PFSK-1 (cell line): ENCODE results near the gene AMER2.

Experiments
- FOXP2 ChIP-seq: optimal IDR thresholded peaks from 2 replicates; pipeline ENCODE3; 2011; ENCODE audit warnings: borderline replicate concordance, control low read depth, inconsistent platforms; ENCODE audit not compliant: insufficient read depth; ENCODE audit errors: extremely low read length, extremely low read depth
- POLR2AphosphoS5 ChIP-seq: IDR thresholded peaks from 2 replicates; pipeline ENCODE4 v1.6.1; 2012; ENCODE audit warnings: low read depth, mild to moderate bottlenecking, control low read depth, low read length, moderate library complexity
- SIN3A ChIP-seq: IDR thresholded peaks from 2 replicates; pipeline ENCODE4 v1.6.1; 2012; ENCODE audit warnings: mild to moderate bottlenecking, low read length, moderate library complexity, borderline replicate concordance; ENCODE audit not compliant: insufficient read depth
- TAF1 ChIP-seq: IDR thresholded peaks from 2 replicates; pipeline ENCODE4 v1.6.1; 2012; ENCODE audit warnings: low read length, control low read depth, borderline replicate concordance; ENCODE audit not compliant: insufficient read depth
- TF ChIP-seq, protein P1 (sequence below), 2 experiments: IDR thresholded peaks; 2 replicates each; pipeline versions ENCODE4 v1.6.1 to v1.8.0; 2011 to 2012; ENCODE audit warnings: low read depth in 2 of 2, low read length in 2 of 2, control low read depth in 1 of 2, inconsistent platforms in 1 of 2, mild to moderate bottlenecking in 1 of 2, moderate library complexity in 1 of 2; ENCODE audit not compliant: insufficient read depth in 1 of 2

The AMER2 gene

DNA sequence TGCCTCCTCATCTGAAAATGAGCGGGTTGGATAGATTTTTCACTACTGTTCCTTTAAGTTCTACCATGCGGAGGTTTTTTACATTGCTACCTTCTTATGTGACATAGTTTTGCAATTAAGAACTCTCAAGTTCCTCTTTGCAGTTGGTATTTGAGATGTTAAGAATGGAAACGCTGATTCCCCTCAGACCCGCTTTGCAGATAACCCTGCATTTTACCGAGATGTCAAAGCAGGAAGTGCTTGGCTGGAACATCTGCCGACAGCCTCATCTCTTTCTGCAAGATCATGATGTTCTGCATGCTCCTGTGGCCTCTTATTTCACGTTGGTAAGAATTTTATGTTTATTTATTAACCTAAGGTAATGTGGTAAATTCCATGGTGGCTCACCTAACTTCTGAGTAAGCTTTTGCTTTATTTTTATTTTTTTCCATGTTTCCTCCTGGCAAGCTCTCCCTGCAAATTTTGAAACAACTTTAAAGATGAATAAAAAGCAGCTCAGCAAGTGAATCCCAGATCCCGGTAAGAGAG, 53.6 kb downstream of the AMER2 start:
- no peak for TF ChIP-seq TAF1
- no peak for TF ChIP-seq FOXP2
- TF ChIP-seq, protein P1, sequence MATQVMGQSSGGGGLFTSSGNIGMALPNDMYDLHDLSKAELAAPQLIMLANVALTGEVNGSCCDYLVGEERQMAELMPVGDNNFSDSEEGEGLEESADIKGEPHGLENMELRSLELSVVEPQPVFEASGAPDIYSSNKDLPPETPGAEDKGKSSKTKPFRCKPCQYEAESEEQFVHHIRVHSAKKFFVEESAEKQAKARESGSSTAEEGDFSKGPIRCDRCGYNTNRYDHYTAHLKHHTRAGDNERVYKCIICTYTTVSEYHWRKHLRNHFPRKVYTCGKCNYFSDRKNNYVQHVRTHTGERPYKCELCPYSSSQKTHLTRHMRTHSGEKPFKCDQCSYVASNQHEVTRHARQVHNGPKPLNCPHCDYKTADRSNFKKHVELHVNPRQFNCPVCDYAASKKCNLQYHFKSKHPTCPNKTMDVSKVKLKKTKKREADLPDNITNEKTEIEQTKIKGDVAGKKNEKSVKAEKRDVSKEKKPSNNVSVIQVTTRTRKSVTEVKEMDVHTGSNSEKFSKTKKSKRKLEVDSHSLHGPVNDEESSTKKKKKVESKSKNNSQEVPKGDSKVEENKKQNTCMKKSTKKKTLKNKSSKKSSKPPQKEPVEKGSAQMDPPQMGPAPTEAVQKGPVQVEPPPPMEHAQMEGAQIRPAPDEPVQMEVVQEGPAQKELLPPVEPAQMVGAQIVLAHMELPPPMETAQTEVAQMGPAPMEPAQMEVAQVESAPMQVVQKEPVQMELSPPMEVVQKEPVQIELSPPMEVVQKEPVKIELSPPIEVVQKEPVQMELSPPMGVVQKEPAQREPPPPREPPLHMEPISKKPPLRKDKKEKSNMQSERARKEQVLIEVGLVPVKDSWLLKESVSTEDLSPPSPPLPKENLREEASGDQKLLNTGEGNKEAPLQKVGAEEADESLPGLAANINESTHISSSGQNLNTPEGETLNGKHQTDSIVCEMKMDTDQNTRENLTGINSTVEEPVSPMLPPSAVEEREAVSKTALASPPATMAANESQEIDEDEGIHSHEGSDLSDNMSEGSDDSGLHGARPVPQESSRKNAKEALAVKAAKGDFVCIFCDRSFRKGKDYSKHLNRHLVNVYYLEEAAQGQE (IDR thresholded peaks at IDR 0.05; ENCODE audit: insufficient read depth in 1 of 2, low read depth in 2 of 2, low read length in 2 of 2) = no peak
- TF ChIP-seq POLR2AphosphoS5 = no peak
- no peak for TF ChIP-seq SIN3A

DNA sequence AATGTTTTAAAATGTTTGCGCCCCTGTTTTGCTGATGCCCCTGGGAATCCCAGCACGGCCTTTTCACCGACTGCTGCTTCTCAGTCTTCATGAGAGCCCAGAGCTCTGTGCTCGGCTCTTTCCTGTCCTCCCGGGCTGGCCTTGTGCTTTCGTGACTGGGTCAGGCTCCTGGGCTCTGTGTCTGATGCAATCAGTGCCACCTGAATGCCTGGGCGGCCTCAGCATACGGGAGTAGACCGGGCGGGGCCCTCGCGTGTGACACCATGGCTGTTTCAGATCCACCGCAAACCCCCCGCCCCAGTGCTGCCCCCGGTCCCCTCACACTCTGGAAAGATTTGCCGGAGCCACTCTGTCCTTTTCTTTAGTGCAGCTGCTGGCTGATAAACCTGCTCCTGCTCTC, 54.8 kb downstream of the AMER2 start:
- TF ChIP-seq TAF1 (no peak), SIN3A (no peak), POLR2AphosphoS5 (no peak)
- TF ChIP-seq, protein P1 (IDR thresholded peaks at IDR 0.05; ENCODE audit: insufficient read depth in 1 of 2, low read depth in 2 of 2, low read length in 2 of 2) = no peak

DNA sequence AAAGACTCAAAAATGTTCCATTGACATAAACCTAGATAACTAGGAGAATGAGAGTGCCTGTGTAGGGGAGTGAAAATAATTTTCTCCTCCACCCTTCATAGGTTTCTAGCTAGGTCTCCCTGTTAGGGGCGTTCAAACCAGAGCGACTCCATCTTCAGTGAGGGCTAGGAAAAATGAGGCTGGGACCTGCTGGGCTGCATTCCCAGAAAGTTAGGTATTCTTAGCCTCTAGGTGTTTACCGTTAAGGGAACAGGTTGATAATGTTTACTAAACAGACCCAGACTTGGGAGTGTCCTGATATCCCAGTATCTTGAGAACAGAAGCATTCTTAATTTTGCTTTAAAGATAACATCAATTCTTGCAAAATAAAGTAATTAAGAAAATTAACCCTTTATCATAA, 56.0 kb downstream of the AMER2 start:
- TF ChIP-seq, protein P1 (IDR thresholded peaks at IDR 0.05; ENCODE audit: insufficient read depth in 1 of 2, low read depth in 2 of 2, low read length in 2 of 2) = no peak
- TF ChIP-seq FOXP2 (no peak), POLR2AphosphoS5 (no peak), TAF1 (no peak), SIN3A (no peak)

DNA sequence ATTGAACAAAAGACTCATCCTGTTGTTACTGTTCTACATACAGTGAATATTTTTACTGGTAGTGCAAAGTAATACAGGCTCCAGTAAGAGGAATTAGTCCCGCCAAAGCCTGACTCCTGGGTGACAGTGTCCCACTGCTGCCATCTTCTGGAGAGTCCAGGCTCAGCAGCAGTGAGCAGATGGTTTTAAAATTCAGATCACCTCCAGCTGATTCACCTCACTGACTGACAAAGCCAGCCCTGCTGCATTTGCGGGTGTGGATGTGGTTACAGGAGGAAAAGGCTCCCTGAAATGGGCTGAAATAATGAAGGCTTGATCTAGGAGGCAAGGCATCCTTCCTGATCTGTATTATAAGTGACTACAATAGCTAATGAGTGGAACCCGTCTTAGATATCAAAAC, 57.9 kb downstream of the AMER2 start:
- TF ChIP-seq POLR2AphosphoS5 (no peak), FOXP2 (no peak), TAF1 (no peak), SIN3A (no peak)
- TF ChIP-seq, protein P1 (IDR thresholded peaks at IDR 0.05; ENCODE audit: insufficient read depth in 1 of 2, low read depth in 2 of 2, low read length in 2 of 2) = no peak

DNA sequence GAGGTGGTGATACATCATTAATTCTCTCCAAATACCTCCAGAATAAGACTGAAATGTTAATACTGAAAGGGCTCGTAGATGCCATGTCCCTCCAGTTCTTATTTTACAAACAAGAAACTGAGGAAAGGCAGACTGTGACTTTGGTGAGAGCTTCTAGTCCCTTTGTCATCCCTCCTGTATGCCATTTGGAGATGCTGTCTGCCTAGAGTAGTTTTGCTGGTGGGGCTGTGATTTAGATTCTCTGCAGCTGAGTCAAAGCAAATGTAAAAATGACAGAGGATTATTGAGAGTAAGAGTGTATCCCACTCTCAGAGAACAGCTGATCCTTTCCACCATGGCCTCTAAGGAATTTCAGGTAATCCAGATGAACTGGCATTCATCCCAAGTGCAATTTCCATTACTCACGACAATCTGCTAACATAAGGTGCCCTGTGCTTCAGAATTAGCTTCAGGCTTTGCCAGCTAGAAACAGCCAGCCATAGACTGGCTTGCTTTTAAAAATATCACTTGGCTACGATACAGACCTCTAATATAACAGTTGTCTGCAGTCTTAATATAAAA, 59.3 kb downstream of the AMER2 start:
- no peak for TF ChIP-seq SIN3A
